Liver (tissue), 9 donors: ENCODE results near the gene STRIT1. TPM values are rescaled to one million over a fixed set of nuclear protein-coding genes. Genes with fewer than 3 reads are reported as not detected.

Experiments used
- DNase-seq: peaks from one replicate; pipeline ENCODE4 v3.0.0-alpha.2; 2017; ENCODE audit warnings: low spot score
- H3K27ac ChIP-seq, 2 donors: one replicate each; pipeline ENCODE4 v1.7.0; 2013; ENCODE audit warnings: inconsistent platforms in 2 of 2, low read length in 2 of 2, control low read depth in 1 of 2, low read depth in 1 of 2, mild to moderate bottlenecking in 1 of 2
- H3K27me3 ChIP-seq, 4 donors: one replicate each; pipeline versions ENCODE4 v1.6.1 to v1.7.0; 2013; ENCODE audit warnings: low read length in 3 of 4, inconsistent platforms in 1 of 4, mild to moderate bottlenecking in 1 of 4, moderate library complexity in 1 of 4; ENCODE audit not compliant: control insufficient read depth in 4 of 4, insufficient read depth in 4 of 4
- H3K36me3 ChIP-seq, 4 donors: one replicate each; pipeline versions ENCODE4 v1.6.1 to v1.7.0; 2013; ENCODE audit warnings: low read length in 3 of 4, mild to moderate bottlenecking in 3 of 4, low read depth in 1 of 4, moderate library complexity in 1 of 4; ENCODE audit not compliant: control insufficient read depth in 4 of 4, insufficient read depth in 3 of 4
- H3K4me1 ChIP-seq, 4 donors: one replicate each; pipeline versions ENCODE4 v1.6.1 to v1.7.0; 2013; ENCODE audit warnings: low read length in 3 of 4, mild to moderate bottlenecking in 3 of 4, moderate library complexity in 1 of 4; ENCODE audit not compliant: control insufficient read depth in 4 of 4, insufficient read depth in 4 of 4
- H3K4me3 ChIP-seq, 3 donors: one replicate each; pipeline versions ENCODE4 v1.6.1 to v1.7.0; 2013; ENCODE audit warnings: low read length in 3 of 3, control low read depth in 1 of 3, low read depth in 1 of 3, mild to moderate bottlenecking in 1 of 3
- H3K9ac ChIP-seq, 2 donors: one replicate each; pipeline ENCODE4 v1.7.0; 2013; ENCODE audit warnings: low read length in 2 of 2, mild to moderate bottlenecking in 2 of 2, moderate library complexity in 2 of 2, control low read depth in 1 of 2, low read depth in 1 of 2
- H3K9me3 ChIP-seq, 4 donors: one replicate each; pipeline versions ENCODE4 v1.6.1 to v1.7.0; 2013; ENCODE audit warnings: low read length in 3 of 4; ENCODE audit not compliant: control insufficient read depth in 4 of 4
- ATF3 ChIP-seq: IDR thresholded peaks from 2 replicates; pipeline ENCODE4 v1.6.1; 2016; ENCODE audit warnings: antibody characterized with exemption
- EGR1 ChIP-seq, 2 donors: IDR thresholded peaks; 2 replicates each; pipeline ENCODE4 v1.6.1; 2016 to 2018; ENCODE audit warnings: antibody characterized with exemption in 2 of 2, low read depth in 2 of 2
- FOXA1 ChIP-seq: IDR thresholded peaks from 2 replicates; pipeline ENCODE4 v1.6.1; 2016; ENCODE audit warnings: antibody characterized with exemption
- FOXA2 ChIP-seq: IDR thresholded peaks from 2 replicates; pipeline ENCODE4 v1.6.1; 2016; ENCODE audit warnings: antibody characterized with exemption
- GABPA ChIP-seq, 2 donors: IDR thresholded peaks in 1 of 2; conservative IDR thresholded peaks in 1 of 2; 2 replicates each; pipeline ENCODE4 v1.6.1; 2016; ENCODE audit warnings: antibody characterized with exemption in 2 of 2, mild to moderate bottlenecking in 1 of 2, moderate library complexity in 1 of 2
- HNF4A ChIP-seq, 2 donors: conservative IDR thresholded peaks; 2 replicates each; pipeline ENCODE4 v1.6.1; 2016; ENCODE audit warnings: antibody characterized with exemption in 2 of 2, mild to moderate bottlenecking in 2 of 2
- HNF4G ChIP-seq: IDR thresholded peaks from 2 replicates; pipeline ENCODE4 v1.6.1; 2016; ENCODE audit warnings: antibody characterized with exemption
- JUND ChIP-seq, 2 donors: IDR thresholded peaks; 2 replicates each; pipeline ENCODE4 v1.6.1; 2016; ENCODE audit warnings: antibody characterized with exemption in 2 of 2
- NR2F2 ChIP-seq: IDR thresholded peaks from 2 replicates; pipeline ENCODE4 v1.6.1; 2016; ENCODE audit warnings: antibody characterized with exemption
- RAD21 ChIP-seq, 2 donors: IDR thresholded peaks; 2 replicates each; pipeline ENCODE4 v1.6.1; 2016; ENCODE audit warnings: antibody characterized with exemption in 2 of 2, mild to moderate bottlenecking in 2 of 2
- RXRA ChIP-seq, 2 donors: IDR thresholded peaks; 2 replicates each; pipeline ENCODE4 v1.6.1; 2017 to 2018; ENCODE audit warnings: antibody characterized with exemption in 2 of 2, mild to moderate bottlenecking in 1 of 2
- SP1 ChIP-seq: IDR thresholded peaks from 2 replicates; pipeline ENCODE4 v1.6.1; 2018; ENCODE audit warnings: antibody characterized with exemption, mild to moderate bottlenecking
- TAF1 ChIP-seq: conservative IDR thresholded peaks from 2 replicates; pipeline ENCODE4 v1.6.1; 2016; ENCODE audit warnings: antibody characterized with exemption, mild to moderate bottlenecking
- YY1 ChIP-seq: IDR thresholded peaks from 2 replicates; pipeline ENCODE4 v1.6.1; 2016; ENCODE audit warnings: antibody characterized with exemption, mild to moderate bottlenecking
- ZBTB33 ChIP-seq: IDR thresholded peaks from 2 replicates; pipeline ENCODE4 v1.6.1; 2016; ENCODE audit warnings: antibody characterized with exemption
- WGBS: extraction: QIAGEN DNeasy Blood & Tissue Kit; methylation state at CpG from one replicate; pipeline ENCODE4 v1.1.7; 2013; 5-methylcytosine and 5-hydroxymethylcytosine counted together
- polyA plus RNA-seq, 2 donors: library from polyadenylated mRNA; stranded (reverse) in 1 of 2; unstranded in 1 of 2; fragments of 200-250 nt in 1 of 2; fragments of >200 nt in 1 of 2; fragmentation: Nextera tagmentation in 1 of 2; extraction: Ambion mirVana in 1 of 2; gene quantifications; one replicate each; pipeline versions ENCODE4 v1.2.1 to v1.2.3, GENCODE V29; 2013 to 2015
- total RNA-seq, 2 donors: library from RNA; depleted of rRNA; stranded (reverse); fragments of >200 nt; gene quantifications; one replicate each; pipeline ENCODE4 v1.2.3, GENCODE V29; 2014
- TF ChIP-seq, protein P1 (sequence below): fragments of 150-350 bp; IDR thresholded peaks from 2 replicates; pipeline ENCODE4 v1.5.1; 2017; ENCODE audit warnings: improper control_type of control experiment, low read depth, low read length; ENCODE audit not compliant: missing input control
- TF ChIP-seq, protein P2 (sequence below): IDR thresholded peaks from 2 replicates; pipeline ENCODE4 v1.6.1; 2016; ENCODE audit warnings: antibody characterized with exemption
- TF ChIP-seq, protein P3 (sequence below): IDR thresholded peaks from 2 replicates; pipeline ENCODE4 v1.6.1; 2016; ENCODE audit warnings: antibody characterized with exemption, mild to moderate bottlenecking
- donor health status: healthy.
- donor health status: healthy.
- donor health status: healthy.
- donor health status: healthy.
- donor health status: healthy.

The STRIT1 gene
- total and polyA plus RNA-seq, 4 donors: not detected

DNA sequence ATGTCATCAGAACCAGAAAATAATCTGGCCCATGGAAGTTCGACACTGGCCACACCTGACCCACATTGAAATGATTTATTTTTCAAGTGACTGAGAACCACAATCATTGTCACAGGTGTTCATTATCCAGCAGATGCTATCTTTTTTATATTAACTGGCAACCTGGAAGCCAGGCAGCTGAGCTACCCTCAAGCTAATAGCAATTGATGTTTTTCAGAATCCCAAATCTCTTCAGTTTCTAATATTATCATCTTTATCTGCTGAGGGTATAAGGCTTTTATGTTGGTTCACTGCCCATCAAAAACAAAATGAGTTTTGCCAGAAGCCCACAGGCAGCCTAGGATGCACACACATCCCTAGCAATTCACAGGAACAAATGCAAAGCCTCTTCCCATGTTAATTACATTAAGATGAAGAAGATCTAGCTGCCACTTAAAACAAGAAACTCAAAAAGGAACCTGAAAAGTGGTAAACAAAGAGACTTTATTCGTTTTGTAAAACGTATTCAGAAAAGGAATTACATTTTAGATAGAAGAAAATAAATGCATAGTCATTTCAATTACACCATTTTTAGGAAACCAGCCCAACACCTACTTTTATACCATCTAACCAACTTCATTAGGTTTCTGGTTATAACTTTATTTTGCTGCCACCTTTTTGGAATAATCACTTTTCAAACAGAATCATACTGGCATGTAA is 40.9 kb upstream of the STRIT1 start:
- H3K4me3 ChIP-seq: no peak overlapping the region
- 63% methylated on average over 3 of the region's 3 CpGs for WGBS
- TF ChIP-seq HNF4G (no peak), EGR1 (IDR thresholded peaks at IDR 0.05; ENCODE audit: low read depth in 2 of 2) (no peak), NR2F2 (no peak), JUND (IDR thresholded peaks at IDR 0.05) (no peak), ZBTB33 (no peak), YY1 (no peak), FOXA2 (no peak), HNF4A (conservative IDR thresholded peaks at IDR 0.05) (no peak), SP1 (no peak), TAF1 (no peak), RAD21 (IDR thresholded peaks at IDR 0.05) (no peak), FOXA1 (no peak), RXRA (IDR thresholded peaks at IDR 0.05) (no peak), ATF3 (no peak), GABPA (IDR thresholded peaks at IDR 0.05 in 1 of 2, conservative IDR thresholded peaks at IDR 0.05 in 1 of 2) (no peak)
- TF ChIP-seq, protein P1, sequence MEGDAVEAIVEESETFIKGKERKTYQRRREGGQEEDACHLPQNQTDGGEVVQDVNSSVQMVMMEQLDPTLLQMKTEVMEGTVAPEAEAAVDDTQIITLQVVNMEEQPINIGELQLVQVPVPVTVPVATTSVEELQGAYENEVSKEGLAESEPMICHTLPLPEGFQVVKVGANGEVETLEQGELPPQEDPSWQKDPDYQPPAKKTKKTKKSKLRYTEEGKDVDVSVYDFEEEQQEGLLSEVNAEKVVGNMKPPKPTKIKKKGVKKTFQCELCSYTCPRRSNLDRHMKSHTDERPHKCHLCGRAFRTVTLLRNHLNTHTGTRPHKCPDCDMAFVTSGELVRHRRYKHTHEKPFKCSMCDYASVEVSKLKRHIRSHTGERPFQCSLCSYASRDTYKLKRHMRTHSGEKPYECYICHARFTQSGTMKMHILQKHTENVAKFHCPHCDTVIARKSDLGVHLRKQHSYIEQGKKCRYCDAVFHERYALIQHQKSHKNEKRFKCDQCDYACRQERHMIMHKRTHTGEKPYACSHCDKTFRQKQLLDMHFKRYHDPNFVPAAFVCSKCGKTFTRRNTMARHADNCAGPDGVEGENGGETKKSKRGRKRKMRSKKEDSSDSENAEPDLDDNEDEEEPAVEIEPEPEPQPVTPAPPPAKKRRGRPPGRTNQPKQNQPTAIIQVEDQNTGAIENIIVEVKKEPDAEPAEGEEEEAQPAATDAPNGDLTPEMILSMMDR: no peak
- TF ChIP-seq, protein P2, sequence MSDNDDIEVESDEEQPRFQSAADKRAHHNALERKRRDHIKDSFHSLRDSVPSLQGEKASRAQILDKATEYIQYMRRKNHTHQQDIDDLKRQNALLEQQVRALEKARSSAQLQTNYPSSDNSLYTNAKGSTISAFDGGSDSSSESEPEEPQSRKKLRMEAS: no peak
- TF ChIP-seq, protein P3, sequence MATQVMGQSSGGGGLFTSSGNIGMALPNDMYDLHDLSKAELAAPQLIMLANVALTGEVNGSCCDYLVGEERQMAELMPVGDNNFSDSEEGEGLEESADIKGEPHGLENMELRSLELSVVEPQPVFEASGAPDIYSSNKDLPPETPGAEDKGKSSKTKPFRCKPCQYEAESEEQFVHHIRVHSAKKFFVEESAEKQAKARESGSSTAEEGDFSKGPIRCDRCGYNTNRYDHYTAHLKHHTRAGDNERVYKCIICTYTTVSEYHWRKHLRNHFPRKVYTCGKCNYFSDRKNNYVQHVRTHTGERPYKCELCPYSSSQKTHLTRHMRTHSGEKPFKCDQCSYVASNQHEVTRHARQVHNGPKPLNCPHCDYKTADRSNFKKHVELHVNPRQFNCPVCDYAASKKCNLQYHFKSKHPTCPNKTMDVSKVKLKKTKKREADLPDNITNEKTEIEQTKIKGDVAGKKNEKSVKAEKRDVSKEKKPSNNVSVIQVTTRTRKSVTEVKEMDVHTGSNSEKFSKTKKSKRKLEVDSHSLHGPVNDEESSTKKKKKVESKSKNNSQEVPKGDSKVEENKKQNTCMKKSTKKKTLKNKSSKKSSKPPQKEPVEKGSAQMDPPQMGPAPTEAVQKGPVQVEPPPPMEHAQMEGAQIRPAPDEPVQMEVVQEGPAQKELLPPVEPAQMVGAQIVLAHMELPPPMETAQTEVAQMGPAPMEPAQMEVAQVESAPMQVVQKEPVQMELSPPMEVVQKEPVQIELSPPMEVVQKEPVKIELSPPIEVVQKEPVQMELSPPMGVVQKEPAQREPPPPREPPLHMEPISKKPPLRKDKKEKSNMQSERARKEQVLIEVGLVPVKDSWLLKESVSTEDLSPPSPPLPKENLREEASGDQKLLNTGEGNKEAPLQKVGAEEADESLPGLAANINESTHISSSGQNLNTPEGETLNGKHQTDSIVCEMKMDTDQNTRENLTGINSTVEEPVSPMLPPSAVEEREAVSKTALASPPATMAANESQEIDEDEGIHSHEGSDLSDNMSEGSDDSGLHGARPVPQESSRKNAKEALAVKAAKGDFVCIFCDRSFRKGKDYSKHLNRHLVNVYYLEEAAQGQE: no peak
- H3K27ac ChIP-seq: no peak overlapping the region
- H3K9ac ChIP-seq: no peak overlapping the region
- no peaks in the 10 kb centered on the region for H3K9me3 ChIP-seq
- H3K27me3 ChIP-seq: no peaks in the 10 kb centered on the region
- no peaks in the 10 kb centered on the region for H3K4me1 ChIP-seq
- H3K36me3 ChIP-seq: no peaks in the 10 kb centered on the region
- DNase-seq: no peak
